Forelimb muscle (tissue), 1 donor: ENCODE data around the gene IQGAP1. TPM values are rescaled to one million over a fixed set of nuclear protein-coding genes. Genes with fewer than 3 reads are reported as not detected.
"Not testable (repeated sequence)": the region's sequence is repeated elsewhere in the genome, so short reads cannot be mapped to it uniquely, and the experiment has no call there.

Experiments
- DNase-seq: peaks from one replicate; pipeline ENCODE4 v3.0.0-alpha.2; 2013; ENCODE audit warnings: low read depth
- polyA plus RNA-seq: library from polyadenylated mRNA; unstranded; fragments of 120-200 nt; gene quantifications from one replicate; pipeline ENCODE4 v1.2.1, GENCODE V29; 2013; ENCODE audit not compliant: insufficient read length

IQGAP1 gene
- polyA plus RNA-seq, 1 donor, result 66.5 TPM

- no peak for DNase-seq
These were observed 19.9 kb downstream of the IQGAP1 start for GRCh38 chr15:90407871-90408317.

GRCh38 chr15:90408657-90409056 lies 20.6 kb downstream of the IQGAP1 start:
- DNase-seq, result no peak

- not testable (repeated sequence) for DNase-seq
These were observed 21.5 kb downstream of the IQGAP1 start for GRCh38 chr15:90409587-90409986.

GRCh38 chr15:90410316-90410715 lies 22.3 kb downstream of the IQGAP1 start:
- not testable (repeated sequence) for DNase-seq

GRCh38 chr15:90411176-90411575 lies 23.1 kb downstream of the IQGAP1 start:
- no peak for DNase-seq

- DNase-seq, result no peak
These were observed 24.5 kb downstream of the IQGAP1 start for GRCh38 chr15:90412356-90413194.

GRCh38 chr15:90413411-90414379 lies 25.7 kb downstream of the IQGAP1 start:
- no peak for DNase-seq

GRCh38 chr15:90414408-90415028 lies 26.5 kb downstream of the IQGAP1 start:
- no peak for DNase-seq

GRCh38 chr15:90416052-90416451 lies 28.0 kb downstream of the IQGAP1 start:
- not testable (repeated sequence) for DNase-seq

- no peak for DNase-seq
These were observed 30.6 kb downstream of the IQGAP1 start for GRCh38 chr15:90418627-90419026.

- no peak for DNase-seq
These were observed 31.2 kb downstream of the IQGAP1 start for GRCh38 chr15:90419206-90419605.

- DNase-seq, result no peak
These were observed 31.8 kb downstream of the IQGAP1 start for GRCh38 chr15:90419738-90420406.

- DNase-seq, result no peak
These were observed 32.4 kb downstream of the IQGAP1 start for GRCh38 chr15:90420451-90420850.

GRCh38 chr15:90421527-90421926 lies 33.5 kb downstream of the IQGAP1 start:
- no peak for DNase-seq

- DNase-seq, result no peak
These were observed 34.0 kb downstream of the IQGAP1 start for GRCh38 chr15:90422043-90422442.

GRCh38 chr15:90422936-90423335 lies 34.9 kb downstream of the IQGAP1 start:
- no peak for DNase-seq

GRCh38 chr15:90423801-90424319 lies 35.8 kb downstream of the IQGAP1 start:
- no peak for DNase-seq

GRCh38 chr15:90425726-90426346 lies 37.8 kb downstream of the IQGAP1 start:
- DNase-seq, result no peak

- DNase-seq, result no peak
These were observed 39.1 kb downstream of the IQGAP1 start for GRCh38 chr15:90427185-90427584.

GRCh38 chr15:90432253-90432652 lies 44.2 kb downstream of the IQGAP1 start:
- no peak for DNase-seq
